Kasumi-1 (cell line): ENCODE results near the gene RNU5B-1.
A peak's percentile ranks its signal among the peaks of the same experiment; 100 is the strongest.

Experiments used
- DNase-seq, 2 experiments: peaks; one replicate each; lab custom pipeline; 2025; lab: John Stamatoyannopoulos, UW

RNU5B-1 gene

GRCh38 chr15:65289261-65289854 lies 15.1 kb upstream of the RNU5B-1 start:
- DNase-seq: no peak

- no peak for DNase-seq
Measured at GRCh38 chr15:65290228-65290627, 14.2 kb upstream of the RNU5B-1 start.

- no peak for DNase-seq
Measured at GRCh38 chr15:65292938-65293518, 11.4 kb upstream of the RNU5B-1 start.

- DNase-seq: no peak
Measured at GRCh38 chr15:65298731-65299130, 5.7 kb upstream of the RNU5B-1 start.

GRCh38 chr15:65300924-65301441 lies 3.5 kb upstream of the RNU5B-1 start:
- no peak for DNase-seq

- DNase-seq: no peak
Measured at GRCh38 chr15:65302061-65302460, 2.4 kb upstream of the RNU5B-1 start.

GRCh38 chr15:65303687-65304380 lies 643 bp upstream of the RNU5B-1 start:
- peak; percentile 74 to 80 for DNase-seq

GRCh38 chr15:65305150-65305758 lies 777 bp downstream of the RNU5B-1 start:
- DNase-seq: no peak

GRCh38 chr15:65305776-65306175 lies 1.3 kb downstream of the RNU5B-1 start:
- no peak for DNase-seq

GRCh38 chr15:65306551-65306950 lies 2.1 kb downstream of the RNU5B-1 start:
- DNase-seq: no peak

GRCh38 chr15:65307978-65308377 lies 3.5 kb downstream of the RNU5B-1 start:
- no peak for DNase-seq

- no peak for DNase-seq
Measured at GRCh38 chr15:65309882-65310418, 5.5 kb downstream of the RNU5B-1 start.

- DNase-seq: no peak
Measured at GRCh38 chr15:65310431-65311137, 6.1 kb downstream of the RNU5B-1 start.

- no peak for DNase-seq
Measured at GRCh38 chr15:65311760-65312159, 7.3 kb downstream of the RNU5B-1 start.

GRCh38 chr15:65312400-65312916 lies 8.0 kb downstream of the RNU5B-1 start:
- DNase-seq: no peak

- DNase-seq: peak; percentile 73 to 79
Measured at GRCh38 chr15:65318870-65319356, 14.4 kb downstream of the RNU5B-1 start.

- DNase-seq: no peak
Measured at GRCh38 chr15:65323071-65323511, 18.6 kb downstream of the RNU5B-1 start.

GRCh38 chr15:65326117-65326526 lies 21.6 kb downstream of the RNU5B-1 start:
- DNase-seq: no peak

- DNase-seq: no peak
Measured at GRCh38 chr15:65326818-65327217, 22.3 kb downstream of the RNU5B-1 start.

GRCh38 chr15:65327651-65328393 lies 23.3 kb downstream of the RNU5B-1 start:
- no peak for DNase-seq
